PC-3 (cell line): ENCODE results near the gene CBARP.

Experiments
- EZH2 ChIP-seq: fragments of 300-600 bp; sonication (generic); IDR thresholded peaks from one replicate; pipeline ENCODE4 v1.6.1; 2017; ENCODE audit warnings: antibody characterized with exemption, mild to moderate bottlenecking, low read length; ENCODE audit not compliant: unreplicated experiment
- EZH2phosphoT487 ChIP-seq: fragments of 300-600 bp; sonication (generic); IDR thresholded peaks from 2 replicates; pipeline ENCODE4 v1.6.1; 2018; ENCODE audit warnings: mild to moderate bottlenecking, antibody characterized with exemption, low read length, borderline replicate concordance
- TF ChIP-seq, protein P1 (sequence below): fragments of 300-600 bp; sonication (generic); conservative IDR thresholded peaks from 2 replicates; pipeline ENCODE4 v1.5.1; 2017; ENCODE audit warnings: antibody characterized with exemption, low read depth, mild to moderate bottlenecking, low read length

DNA sequence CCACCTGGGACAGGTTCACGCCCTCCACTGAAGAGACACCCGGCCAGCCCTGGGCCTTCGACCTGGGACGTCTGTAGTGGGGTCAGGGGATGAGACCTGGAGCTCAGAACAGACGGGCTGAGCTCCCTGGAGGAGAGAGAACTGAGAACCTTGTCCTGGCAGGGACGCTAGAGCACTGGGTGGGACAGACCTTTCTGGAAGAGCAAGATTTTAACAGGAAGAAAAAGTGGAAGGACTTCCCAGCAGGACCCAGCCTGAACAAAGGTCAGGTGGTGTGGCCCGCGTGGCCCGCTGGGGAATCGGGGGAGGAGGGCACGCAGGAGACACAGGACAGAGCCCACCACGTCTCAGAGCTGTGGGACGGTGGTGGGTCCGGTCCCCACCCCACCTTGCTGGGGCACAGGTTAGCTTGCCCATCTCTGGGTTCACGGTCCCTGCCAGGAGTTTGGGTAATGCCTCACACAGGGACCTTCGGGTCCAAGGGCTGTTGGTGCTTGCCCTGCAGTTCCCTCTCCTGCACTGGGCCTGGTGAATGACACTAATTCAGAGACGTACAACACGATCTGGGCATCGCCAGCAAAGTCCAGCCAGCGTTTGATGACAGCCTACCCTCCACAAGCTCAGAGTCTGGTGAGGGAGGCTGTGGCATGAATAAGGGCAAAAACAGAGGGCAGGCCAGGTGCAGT lies 46.6 kb upstream of the CBARP start:
- TF ChIP-seq EZH2 = no peak
- TF ChIP-seq, protein P1, sequence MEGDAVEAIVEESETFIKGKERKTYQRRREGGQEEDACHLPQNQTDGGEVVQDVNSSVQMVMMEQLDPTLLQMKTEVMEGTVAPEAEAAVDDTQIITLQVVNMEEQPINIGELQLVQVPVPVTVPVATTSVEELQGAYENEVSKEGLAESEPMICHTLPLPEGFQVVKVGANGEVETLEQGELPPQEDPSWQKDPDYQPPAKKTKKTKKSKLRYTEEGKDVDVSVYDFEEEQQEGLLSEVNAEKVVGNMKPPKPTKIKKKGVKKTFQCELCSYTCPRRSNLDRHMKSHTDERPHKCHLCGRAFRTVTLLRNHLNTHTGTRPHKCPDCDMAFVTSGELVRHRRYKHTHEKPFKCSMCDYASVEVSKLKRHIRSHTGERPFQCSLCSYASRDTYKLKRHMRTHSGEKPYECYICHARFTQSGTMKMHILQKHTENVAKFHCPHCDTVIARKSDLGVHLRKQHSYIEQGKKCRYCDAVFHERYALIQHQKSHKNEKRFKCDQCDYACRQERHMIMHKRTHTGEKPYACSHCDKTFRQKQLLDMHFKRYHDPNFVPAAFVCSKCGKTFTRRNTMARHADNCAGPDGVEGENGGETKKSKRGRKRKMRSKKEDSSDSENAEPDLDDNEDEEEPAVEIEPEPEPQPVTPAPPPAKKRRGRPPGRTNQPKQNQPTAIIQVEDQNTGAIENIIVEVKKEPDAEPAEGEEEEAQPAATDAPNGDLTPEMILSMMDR = no peak
- no peak for TF ChIP-seq EZH2phosphoT487
